ENCODE data around the gene PDCL3.

PDCL3 gene

DNA sequence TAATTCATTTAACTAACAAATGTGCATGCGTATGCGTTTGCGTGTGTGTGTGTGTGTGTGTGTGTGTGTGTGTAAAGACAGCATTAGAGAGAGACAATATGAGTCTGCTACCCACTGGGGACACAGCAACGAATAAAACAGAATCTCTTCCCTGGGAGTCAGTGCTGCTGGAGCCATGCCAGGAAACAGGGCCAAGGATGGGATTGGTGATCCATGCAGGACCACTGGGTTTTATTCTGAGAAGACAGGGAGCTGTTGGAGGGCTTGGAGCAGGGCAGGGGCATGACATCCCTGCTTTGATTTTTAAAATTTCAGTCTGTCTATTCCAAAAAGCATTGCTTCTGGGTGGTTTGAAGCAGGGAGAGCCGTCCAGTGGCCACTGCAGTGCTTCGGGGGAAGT, 62.9 kb downstream of the PDCL3 start:
- no peak for TF ChIP-seq GATA3 (IDR thresholded peaks at IDR 0.05; ENCODE audit: low read depth, low read length)
- no peak for TF ChIP-seq GATA2 (IDR thresholded peaks at IDR 0.05; ENCODE audit: low read depth, low read length)

Measured in SH-SY5Y (cell line).